Measurements from ENCODE around the gene PLS3.

DNA sequence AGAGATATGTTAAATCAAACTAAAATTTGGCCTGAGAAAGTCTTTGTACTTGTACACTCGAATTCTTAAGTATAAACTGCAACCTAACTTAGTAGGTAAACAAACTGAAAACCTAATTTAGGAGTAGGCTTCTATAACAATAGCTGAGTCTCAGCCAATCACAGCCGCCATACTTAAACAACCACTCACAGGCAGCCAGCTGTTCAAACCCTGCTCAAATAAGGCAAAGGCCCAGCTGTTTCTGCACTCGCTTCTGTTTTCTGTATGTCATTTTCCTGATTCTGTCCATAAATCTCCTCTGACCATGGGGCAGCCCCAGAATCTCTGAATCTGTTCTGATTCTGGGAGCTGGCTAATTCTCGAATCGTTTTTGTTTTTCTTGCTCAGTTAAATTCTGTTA is 7.8 kb upstream of the PLS3 start:
- TF ChIP-seq, protein P1, sequence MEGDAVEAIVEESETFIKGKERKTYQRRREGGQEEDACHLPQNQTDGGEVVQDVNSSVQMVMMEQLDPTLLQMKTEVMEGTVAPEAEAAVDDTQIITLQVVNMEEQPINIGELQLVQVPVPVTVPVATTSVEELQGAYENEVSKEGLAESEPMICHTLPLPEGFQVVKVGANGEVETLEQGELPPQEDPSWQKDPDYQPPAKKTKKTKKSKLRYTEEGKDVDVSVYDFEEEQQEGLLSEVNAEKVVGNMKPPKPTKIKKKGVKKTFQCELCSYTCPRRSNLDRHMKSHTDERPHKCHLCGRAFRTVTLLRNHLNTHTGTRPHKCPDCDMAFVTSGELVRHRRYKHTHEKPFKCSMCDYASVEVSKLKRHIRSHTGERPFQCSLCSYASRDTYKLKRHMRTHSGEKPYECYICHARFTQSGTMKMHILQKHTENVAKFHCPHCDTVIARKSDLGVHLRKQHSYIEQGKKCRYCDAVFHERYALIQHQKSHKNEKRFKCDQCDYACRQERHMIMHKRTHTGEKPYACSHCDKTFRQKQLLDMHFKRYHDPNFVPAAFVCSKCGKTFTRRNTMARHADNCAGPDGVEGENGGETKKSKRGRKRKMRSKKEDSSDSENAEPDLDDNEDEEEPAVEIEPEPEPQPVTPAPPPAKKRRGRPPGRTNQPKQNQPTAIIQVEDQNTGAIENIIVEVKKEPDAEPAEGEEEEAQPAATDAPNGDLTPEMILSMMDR (IDR thresholded peaks at IDR 0.05): no peak
- TF ChIP-seq POLR2A (IDR thresholded peaks at IDR 0.05): no peak
